Measurements from ENCODE around the gene TRERF1.
"Not testable (repeated sequence)": the region's sequence is repeated elsewhere in the genome, so short reads cannot be mapped to it uniquely, and the experiment has no call there.

TRERF1 gene

GRCh38 chr6:42448927-42449659, 2.6 kb downstream of the TRERF1 start:
- DNase-seq, result no peak

DNA sequence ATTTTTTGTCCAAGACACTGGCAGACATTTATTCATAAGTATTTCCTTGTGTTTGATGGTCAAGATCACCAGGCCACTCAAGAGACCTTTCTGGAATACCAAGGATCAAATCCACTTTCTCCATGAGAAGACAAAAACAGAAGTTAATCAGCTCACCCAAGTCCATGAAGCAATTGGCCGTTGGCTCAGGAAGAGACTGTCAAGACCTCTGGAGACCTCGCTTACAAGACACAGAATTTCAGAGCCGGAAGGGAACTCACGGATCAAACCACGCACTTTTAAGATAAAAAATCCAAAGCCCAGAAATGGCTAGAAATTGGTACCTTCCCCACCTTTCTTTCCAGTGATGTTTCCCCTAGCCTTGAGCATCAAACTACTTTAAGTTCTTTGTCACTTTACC, 3.3 kb downstream of the TRERF1 start:
- DNase-seq, result no peak

DNA sequence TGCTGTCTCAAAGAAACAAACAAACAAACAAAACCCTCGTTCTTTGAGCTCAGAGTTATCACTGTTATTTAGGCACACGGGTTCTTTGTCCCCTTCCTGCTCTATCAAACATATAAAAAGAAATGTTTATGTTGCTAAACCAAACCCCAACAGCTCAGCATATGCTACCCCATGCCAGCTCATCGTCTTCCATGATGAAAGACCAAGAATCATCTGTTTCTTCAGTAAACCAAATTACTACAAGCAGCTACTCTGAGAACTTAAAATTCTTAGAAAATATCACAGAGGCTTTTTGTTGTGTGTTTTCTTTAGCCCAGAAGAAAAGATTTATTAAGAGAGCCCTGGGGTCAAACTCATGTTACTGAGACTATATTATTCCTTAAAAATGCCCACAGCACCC, 4.7 kb downstream of the TRERF1 start:
- no peak for DNase-seq

DNA sequence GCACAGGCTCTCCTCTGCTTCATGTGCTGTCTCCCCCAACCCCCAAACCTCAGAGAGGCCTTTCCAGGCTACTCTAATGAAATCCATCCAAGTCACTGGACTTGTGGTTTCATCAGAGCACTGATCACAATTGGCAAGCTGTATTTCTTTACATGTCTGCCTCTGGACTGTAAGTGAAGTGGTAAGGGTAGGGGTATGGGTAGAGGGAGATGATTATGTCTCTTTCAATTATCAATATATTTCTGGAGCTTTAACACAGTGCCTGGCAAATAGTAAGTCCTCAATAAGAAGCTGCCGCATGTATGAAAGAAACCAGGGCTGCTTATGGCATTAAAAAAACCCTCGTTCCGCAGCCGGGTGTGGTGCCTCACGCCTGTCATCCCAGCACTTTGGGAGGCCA, 5.4 kb downstream of the TRERF1 start:
- no peak for DNase-seq

DNA sequence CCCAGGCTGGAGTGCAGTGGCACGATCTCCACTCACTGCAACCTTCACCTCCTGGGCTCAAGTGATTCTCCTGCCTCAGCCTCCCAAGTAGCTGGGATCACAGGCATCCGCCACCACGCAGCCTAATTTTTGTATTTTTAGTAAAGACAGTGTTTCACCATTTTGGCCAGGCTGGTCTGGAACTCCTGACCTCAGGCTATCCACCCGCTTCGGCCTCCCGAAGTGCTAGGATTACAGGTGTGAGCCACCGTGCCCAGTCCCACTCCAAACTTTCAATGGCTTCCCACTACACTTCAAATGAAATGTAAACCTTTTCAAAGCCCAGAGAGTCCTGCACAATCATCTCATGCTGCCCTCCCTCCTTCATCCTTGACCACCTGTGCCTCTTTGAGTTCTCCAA, 5.8 kb downstream of the TRERF1 start:
- not testable (repeated sequence) for DNase-seq

DNA sequence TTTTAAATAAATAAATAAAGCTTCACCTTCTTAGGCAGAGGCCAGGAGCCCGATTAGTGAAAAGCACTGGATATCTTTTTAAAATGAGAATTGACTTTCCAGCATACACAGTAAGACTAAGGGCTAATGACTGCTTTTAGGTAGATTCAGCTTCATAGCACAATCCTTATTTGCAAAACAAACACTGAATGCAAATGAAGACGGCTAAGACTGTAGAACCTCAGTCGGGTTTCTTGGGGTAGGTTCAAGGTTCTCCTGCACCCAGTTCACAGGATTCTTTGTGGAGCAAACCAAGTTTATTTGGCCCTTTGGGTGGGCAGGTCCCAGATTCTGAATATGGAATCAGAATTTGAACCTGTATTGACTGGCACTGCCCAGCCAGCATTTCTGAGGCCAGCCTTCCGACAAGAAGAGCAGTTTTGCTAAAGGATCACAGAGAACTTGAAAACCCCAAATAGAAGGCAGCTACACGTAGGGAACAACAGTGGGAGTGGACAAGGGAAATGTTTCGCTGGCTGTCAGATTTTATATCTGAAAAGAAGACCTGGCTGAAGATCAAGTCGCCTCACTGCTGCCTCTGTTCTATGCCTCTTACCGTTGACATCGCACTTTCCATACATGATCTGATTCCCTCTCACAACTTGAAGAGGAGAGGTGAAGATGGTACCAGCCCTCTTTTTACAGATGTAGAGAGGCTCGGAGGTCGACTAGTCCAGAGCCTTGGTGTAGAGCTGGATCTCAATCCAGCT, 8.2 kb downstream of the TRERF1 start:
- no peak for DNase-seq

DNA sequence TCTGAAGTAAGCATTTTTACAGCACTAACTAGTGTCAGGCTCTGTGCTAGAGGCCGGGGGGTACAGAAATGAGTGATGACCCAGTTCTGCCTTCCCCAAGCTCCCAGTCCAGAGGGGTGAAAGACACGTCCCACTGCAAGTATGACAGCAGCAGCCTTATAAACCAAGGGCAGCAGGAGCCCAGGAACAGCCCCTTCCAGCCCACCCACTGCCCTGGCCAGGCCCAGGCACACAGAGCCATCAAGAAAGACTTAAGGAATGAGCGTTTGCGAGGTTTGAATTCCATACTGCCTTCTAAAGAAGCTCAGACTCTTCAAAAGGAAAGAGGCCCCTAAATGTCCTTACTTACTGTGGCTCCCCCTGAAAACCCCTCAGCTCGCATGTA, 10.0 kb downstream of the TRERF1 start:
- DNase-seq, result no peak

- DNase-seq, result no peak
Observed at GRCh38 chr6:42440778-42441696, 10.7 kb downstream of the TRERF1 start.

GRCh38 chr6:42440027-42440426, 11.7 kb downstream of the TRERF1 start:
- DNase-seq, result no peak

- no peak for DNase-seq
Observed at GRCh38 chr6:42436825-42437224, 14.9 kb downstream of the TRERF1 start.

DNA sequence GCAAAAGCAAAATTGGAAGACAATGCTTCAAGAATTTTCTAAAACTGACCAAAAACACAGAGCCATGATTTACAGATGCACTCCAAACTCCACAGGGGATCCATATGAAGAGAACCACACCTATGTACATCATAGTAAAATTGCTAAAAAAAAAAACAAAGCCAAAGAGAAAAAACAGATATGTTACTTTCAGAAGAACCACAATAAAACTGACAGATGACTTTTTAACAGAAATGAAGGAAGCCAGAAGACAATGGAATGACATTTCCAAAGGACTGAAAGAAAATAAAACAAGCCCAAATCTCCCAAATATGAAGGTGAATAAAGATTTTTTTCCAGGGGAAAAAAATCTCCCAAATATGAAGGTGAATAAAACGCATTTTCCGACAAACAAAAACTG, 17.5 kb downstream of the TRERF1 start:
- DNase-seq, result no peak

DNA sequence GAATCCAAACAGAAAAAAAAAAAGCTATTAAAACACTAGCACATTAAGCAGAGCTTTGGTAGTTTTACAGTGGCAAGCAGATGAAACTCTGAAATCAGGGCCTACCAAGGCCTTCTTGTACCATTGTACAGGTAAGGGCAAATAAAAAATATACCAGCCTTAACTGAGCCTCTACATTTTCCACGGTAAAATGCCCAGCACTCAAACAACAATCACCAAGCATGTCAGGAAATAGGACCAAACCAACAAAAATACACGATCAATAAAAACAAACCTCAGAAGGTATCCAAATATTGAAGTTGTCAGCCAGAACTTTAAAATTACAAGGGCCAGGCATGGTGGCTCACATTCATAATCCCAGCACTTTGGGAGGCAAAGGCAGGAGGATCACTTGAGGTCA, 18.3 kb downstream of the TRERF1 start:
- no peak for DNase-seq

- DNase-seq, result no peak
Observed at GRCh38 chr6:42431877-42432276, 19.8 kb downstream of the TRERF1 start.

GRCh38 chr6:42431356-42431755, 20.4 kb downstream of the TRERF1 start:
- DNase-seq, result no peak

DNA sequence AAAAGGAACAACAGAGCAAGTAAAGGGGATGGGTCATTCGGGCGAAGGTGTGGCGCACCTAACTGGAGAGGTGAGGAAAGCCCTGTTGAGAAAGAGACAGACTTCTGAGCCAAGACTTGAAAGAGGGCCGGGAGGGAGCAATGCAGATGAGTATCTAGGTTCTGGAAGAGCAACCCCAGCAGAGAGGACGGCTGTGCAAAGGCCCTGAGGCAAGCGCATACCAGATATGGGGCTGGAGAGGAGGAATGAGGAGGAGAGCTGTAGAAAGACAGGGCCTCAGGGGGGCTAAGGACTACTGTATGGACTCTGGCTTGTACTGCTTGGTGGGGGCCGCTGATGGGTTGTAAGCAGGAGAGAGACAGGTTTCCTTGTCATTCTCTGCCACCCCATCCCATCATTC, 21.9 kb downstream of the TRERF1 start:
- no peak for DNase-seq

- no peak for DNase-seq
Observed at GRCh38 chr6:42429042-42429585, 22.6 kb downstream of the TRERF1 start.

DNA sequence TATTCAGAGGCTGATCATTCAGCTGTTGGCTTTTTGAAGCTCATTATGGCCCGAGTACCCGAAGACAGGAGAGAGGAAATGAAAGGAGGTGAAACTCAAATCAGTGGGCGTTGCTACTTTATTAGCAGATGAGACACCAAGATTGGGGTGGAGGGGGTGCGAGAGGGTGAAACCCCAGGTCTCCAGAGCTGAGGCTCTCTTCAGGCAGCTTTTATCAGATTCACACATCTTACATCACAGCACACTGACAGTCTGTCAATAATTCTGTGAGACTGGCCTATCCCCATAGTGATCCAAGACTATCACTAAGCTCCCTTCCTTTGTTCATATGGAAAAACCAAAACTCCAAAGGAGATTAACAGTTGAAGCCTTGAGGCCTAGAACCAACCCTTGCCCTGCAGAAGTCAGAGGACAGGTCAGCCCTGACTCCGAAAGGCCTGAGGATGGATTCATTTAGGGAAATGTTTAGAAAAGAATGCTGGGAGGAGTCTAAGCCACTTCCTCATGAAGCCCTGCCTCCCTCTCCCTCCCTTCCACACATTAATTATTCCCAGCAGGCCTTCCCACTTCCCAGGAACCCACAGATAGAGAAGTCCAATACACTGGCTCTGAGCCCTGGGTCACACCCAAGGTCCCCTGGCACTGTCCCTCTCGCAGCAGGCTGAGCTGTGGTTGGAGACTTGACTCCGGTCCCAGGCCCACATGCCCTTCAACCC, 23.2 kb downstream of the TRERF1 start:
- no peak for DNase-seq

- no peak for DNase-seq
Observed at GRCh38 chr6:42427871-42428270, 23.9 kb downstream of the TRERF1 start.

DNA sequence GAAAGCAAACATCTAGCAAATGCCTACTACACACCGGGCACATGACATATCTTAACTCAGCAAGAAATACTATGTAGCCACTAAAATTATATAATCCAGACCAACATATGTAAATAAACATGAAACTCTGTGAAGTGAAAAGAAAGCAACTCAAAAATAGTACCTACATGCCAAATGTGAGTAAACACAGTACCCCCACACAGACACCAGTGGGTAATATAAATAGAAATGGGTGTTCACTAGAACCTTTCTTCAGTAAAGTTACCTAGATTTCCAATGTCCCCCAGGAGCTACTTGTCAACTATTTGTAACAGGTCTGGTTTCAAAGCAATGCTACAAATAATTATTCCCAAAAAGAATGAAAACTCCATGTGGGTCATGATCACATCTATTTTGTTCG, 25.5 kb downstream of the TRERF1 start:
- no peak for DNase-seq

- no peak for DNase-seq
Observed at GRCh38 chr6:42424906-42425474, 26.7 kb downstream of the TRERF1 start.

DNA sequence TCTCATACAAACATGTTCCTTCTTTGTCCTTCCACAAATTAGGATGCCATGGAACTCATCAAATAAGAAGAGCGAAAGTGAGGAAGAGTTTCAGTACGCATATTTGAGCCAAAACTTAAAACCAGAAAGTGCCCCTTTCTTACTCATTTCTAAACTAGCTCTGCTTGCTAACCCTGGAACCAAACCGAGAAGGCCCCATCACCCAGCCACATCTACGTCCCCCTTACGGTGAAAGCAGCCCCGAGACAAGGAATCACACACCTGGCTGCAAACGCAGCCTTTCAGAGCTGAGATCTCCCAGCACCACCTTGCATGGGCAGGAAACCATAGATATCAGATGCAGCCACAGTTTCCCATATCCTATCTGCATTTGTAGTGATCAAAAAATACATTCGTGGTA, 28.5 kb downstream of the TRERF1 start:
- no peak for DNase-seq

- DNase-seq, result no peak
Observed at GRCh38 chr6:42420741-42421140, 31.0 kb downstream of the TRERF1 start.
